Activated CD4-positive, CD25-positive, alpha-beta regulatory T cell treated with anti-CD3 and anti-CD28 coated beads, Interleukin-2, amount 50 U/mL, for 24 hours (primary cell): ENCODE results near the gene ZSWIM8.

ENCODE experiments used
- ATAC-seq, 2 donors: fragments of 150-1000 bp; cut with Tn5 transposase; one replicate each; pipeline ENCODE4 v1.10.0; 2021; ENCODE audit warnings: mild to moderate bottlenecking in 1 of 2, moderate library complexity in 1 of 2

Gene ZSWIM8

GRCh38 chr10:73798087-73798486 lies 12.7 kb downstream of the ZSWIM8 start:
- no peak for ATAC-seq

GRCh38 chr10:73798927-73799560 lies 13.6 kb downstream of the ZSWIM8 start:
- peak in 1 of 2 donors; percentile 17 for ATAC-seq

GRCh38 chr10:73799899-73800559 lies 14.6 kb downstream of the ZSWIM8 start:
- ATAC-seq: no peak

GRCh38 chr10:73800560-73801252 lies 15.3 kb downstream of the ZSWIM8 start:
- ATAC-seq: no peak

- no peak for ATAC-seq
Observed at GRCh38 chr10:73801253-73801590, 15.8 kb downstream of the ZSWIM8 start.

GRCh38 chr10:73802276-73802991 lies 17.0 kb downstream of the ZSWIM8 start:
- ATAC-seq: no peak

DNA sequence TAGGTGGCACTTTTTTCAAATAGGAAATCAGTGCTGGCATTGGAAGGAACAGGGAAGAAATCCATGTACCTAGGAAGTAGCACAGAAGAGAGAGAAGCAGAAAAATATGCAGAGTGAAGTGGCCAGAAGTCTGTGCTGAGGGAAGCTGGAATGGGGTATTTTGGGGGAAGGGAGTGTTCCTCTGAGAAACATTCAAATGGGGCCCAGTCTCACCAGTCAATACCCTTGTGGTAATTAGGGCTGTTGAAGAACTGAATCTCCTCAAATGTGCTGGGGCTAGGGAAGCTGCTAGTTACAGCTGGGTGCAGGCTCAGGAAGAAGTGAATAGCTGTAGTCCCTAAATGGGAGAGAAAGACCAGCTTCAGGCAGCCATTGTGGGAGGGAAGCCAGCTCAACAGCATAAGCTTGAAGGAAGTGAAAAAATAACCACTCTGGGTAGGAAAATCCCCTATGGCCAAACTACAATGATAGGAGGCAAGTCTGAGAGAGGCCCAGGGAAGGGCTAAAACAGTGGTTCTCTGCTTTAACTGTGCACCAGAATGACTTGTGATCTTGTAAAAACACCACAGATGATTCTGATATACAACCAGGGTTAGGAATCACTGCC lies 18.4 kb downstream of the ZSWIM8 start:
- peak in 1 of 2 donors; percentile 45 for ATAC-seq

DNA sequence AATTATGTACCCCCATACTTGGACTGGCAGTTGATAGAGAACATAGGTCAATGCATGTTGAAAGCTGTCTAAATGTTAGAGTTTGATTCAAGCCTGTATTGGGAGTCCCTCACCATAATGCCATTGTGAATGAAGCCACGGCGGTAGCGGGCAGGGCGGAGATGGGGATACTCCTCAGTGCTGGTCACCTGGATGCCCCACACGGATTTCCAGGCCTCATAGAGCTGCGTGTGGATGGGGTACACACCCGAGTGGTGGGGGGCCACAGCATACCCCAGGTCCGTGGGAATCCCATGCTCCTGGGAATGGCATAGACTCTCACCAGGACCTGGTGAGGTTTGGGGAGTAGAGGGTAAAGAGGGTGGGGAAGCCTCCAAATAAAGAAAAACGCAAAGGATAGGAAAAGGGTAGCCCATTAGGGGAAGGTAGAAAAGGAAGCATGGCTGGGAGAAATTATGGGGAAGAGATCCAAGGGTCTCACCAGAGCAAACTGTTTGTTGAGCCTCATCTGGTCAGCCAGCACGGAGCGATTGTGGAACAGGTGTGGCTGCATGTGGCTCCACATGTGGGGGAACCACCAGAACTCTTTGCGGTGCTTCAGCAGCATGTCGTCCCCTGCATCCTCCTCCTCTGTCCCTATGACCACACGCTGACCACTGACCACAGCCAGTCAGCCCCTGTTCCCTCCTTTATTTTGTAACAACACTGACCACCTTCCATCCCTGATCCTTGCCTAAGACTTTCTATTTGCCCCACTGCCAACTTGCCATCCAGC lies 21.0 kb downstream of the ZSWIM8 start:
- no peak for ATAC-seq

- no peak for ATAC-seq
Observed at GRCh38 chr10:73807471-73807870, 22.1 kb downstream of the ZSWIM8 start.

DNA sequence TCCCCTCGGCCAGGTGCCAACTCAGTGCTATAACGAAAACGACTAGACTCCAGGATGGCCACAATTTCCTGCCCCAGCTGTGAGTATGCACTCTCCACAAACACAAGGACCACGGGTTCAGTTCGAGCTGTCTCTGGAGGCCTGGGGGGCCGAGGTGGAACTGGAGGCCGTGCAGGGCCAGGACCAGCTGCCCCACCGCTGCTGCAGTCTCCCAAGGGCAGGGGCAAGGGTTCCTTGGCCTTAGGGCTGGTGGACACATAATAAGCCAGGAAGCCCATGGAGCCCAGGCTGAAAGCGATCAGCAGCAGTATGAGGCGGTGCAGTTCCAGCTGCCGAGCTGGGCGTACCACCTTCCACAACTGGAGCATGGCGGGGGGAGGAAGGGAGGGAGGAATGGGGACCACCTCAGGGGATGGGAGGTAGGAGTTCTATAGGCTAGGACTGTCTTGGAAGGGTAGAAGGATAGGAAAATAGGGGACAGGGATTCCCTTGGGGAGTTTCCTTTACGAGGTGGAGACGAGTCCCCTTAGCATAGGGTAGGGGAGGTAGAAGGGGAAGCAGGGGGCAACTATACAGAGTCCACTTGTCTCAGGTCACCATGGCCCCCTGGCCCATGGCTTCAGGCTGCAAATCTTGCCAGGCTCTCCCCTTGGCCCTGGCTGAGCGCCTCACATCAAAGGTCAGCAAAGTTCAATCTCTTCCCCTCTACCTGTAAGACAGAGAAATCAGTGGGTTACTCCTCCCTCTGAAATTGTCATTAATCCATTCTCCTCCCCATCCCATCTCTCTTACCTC lies 22.8 kb downstream of the ZSWIM8 start:
- no peak for ATAC-seq

GRCh38 chr10:73809061-73809818 lies 23.8 kb downstream of the ZSWIM8 start:
- ATAC-seq: no peak

DNA sequence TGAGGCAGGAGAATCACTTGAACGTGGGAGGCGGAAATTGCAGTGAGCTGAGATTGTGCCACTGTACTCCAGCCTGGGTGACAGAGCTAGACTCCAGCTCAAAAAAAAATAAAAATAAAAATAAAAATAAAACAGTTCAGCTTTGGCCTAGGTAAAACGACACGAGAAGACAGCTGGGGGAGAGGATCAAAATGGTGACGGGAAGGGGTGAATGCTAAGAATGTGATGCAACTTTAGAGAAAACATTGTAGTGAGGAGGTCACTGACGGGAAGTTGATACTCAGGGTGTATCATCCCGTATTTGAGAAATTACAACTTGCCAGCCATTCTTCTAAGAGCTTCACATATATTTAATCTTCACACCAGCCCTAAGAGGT lies 24.9 kb downstream of the ZSWIM8 start:
- no peak for ATAC-seq

DNA sequence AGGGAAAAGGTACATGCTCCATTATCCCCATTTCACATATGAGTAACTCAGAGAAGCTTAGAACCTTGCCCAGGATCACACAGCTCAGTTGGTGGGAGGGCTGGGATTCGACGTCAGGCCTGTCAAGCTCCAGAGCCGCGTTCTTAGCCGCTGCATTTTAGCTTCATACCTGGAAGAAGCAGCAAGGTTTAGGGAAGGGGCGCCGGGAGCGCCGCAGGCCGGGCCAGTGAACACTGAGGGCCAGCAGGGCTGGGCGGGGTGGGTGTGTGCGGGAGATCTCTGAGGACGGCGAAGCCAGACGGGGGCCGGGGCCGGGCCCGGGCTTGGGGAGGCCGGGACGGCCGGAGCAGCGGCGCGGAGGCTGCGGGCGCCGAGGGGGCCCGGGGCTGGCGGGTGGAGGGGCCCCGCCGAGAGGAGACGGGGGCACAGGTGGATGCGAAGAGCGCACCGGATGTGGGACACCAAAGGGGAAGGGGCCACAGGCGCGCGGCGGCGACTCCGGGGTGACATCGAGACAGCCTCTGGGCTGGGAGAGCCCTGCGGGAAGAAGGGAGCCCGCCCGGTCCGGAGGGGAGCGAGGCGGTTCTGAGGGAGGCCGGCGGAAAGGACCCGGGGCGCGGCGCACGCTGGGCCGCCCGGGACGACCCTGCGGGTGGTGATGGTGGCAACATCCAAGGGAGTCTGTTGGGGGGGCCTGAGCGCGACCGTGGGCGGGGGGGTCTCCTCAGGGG lies 25.5 kb downstream of the ZSWIM8 start:
- ATAC-seq: peak; percentile 18 to 27

GRCh38 chr10:73812657-73813056 lies 27.3 kb downstream of the ZSWIM8 start:
- no peak for ATAC-seq

DNA sequence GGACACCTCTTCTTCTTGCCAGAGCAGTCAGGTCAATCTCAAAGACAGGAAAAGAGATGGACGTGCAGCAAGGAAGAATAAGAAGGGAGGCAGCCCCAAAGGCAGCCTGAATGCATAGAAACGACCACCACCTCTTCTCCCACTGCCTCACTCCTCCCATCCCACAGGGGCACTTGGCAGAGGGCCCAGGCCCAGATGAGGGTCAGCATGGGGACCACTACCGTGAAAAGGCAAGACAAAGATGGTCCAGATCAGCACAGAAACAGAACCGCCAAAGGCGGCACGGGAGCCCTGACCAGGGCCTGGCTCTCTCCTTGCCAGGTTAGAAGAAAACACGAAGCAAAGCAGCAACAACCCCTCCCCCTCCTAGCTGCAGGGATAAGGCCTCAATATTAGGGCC lies 27.9 kb downstream of the ZSWIM8 start:
- no peak for ATAC-seq

DNA sequence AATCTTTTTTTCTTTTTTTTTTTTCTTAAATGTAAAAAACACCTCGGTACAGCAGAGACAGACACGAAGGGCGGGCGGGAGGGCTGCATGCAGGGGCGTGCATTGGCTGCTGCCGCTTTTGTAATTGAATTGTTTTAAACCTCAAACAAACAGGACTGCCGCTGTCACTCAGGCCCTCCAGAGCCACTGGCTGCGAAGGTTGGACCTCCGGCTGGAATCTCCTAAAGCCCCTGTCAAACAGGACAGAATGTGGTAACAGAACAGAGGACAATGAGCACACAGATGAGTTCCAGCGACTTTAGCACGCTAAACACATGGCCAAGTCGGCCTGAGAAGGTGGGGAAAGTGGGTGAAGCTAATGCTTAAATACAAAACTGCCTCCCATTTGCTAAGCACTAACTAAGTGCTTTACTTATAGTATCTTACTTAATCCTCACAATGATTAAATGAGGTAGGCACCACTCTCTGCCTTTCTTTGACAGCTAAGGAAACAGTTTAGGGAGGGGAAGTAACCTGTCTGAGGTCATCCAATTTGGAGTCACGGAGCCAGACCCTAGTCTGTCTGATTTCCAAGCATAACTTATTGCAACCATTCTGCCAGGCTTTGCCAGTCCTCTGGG lies 29.0 kb downstream of the ZSWIM8 start:
- no peak for ATAC-seq

DNA sequence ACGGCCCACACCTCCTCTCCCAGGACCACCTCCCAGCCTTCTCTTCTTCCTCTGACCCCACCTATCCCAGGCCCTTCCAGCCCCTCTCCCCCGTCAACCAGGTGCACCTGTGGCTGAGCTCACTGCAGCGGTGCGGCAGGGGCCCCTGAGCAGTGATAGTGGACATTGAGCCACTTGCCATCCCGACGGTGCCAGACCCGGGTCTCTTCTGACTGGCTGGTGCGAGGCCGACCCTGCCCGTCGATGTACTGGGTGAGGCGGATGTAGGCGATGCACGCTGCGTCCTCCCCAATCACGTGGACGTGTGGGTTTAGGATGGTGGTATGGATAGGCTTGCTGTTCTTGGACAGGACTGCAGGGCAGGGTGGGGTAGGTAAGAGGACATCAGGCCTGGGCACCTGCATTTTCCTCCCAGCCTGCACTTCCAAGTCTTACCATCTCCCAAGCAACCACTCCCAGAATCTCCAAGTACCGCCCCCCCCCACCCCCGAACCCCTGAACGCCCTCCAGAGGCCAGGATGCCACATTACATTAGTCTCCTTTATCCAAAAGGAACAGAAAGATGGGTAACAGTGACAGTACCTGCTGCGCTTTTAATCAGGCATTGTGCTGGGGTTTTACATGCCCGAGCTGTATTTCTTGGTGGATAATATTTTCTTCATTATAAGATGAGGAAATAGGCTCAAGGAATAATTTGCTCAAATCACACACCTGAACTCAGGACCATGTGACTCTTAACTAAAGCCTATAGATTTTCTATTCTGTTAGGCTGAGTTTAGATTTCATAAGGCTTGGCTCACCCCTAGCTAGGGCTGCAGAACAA lies 29.7 kb downstream of the ZSWIM8 start:
- ATAC-seq: no peak

DNA sequence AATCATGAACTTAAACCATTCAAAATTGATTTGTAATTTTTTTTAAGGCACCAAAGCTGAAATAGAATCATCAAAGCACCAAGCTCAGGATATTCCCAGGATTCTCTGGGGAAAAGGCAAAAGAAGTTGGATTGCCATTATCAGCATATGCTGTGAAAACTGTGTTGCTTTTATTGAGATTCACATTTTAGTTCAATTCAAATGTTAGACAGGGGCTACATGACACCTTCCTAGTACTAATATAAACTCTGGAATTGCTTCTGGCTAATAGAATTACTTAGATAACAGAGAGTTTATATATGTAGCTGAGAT lies 30.3 kb downstream of the ZSWIM8 start:
- no peak for ATAC-seq
